Measurements from ENCODE around the gene RBM18.

GRCh38 chr9:122262073-122262472, 2.6 kb downstream of the RBM18 start:
- TF ChIP-seq CTCF (IDR thresholded peaks at IDR 0.05), result no peak
- no peak for TF ChIP-seq EZH2 (IDR thresholded peaks at IDR 0.05; ENCODE audit: borderline replicate concordance, insufficient read depth, low read depth, low read length, poor library complexity, severe bottlenecking)
